HCT116 (cell line): ENCODE measurements around the gene KDM6B. TPM values are rescaled to one million over a fixed set of nuclear protein-coding genes. Genes with fewer than 3 reads are reported as not detected.

Experiments
- ATAC-seq: fragments of 200-7000 bp; cut with Tn5 transposase; 2 replicates; pipeline ENCODE4 v1.9.1; 2020; ENCODE audit warnings: mild to moderate bottlenecking, moderate library complexity
- BruUV-seq: library from RNA; stranded (reverse); fragments of 400-500 nt; replicated peaks from 2 replicates; lab custom pipeline; 2021; lab: Mats Ljungman, UMichigan
- CTCF ChIA-PET: fragments of 300-600 bp; sonication (Branson Sonifier 250); formaldehyde crosslinking; loops from one replicate; lab custom pipeline; 2021; ENCODE audit warnings: antibody characterized with exemption; lab: Charles Lee
- POLR2A ChIA-PET: fragments of 300-600, 350-600 bp; sonication (Branson Sonifier 250); formaldehyde crosslinking; loops from one replicate; lab custom pipeline; 2021; ENCODE audit warnings: antibody characterized with exemption; lab: Charles Lee
- RAD21 ChIA-PET, 2 experiments: fragments of 300-600 bp; sonication (Branson Sonifier 250); formaldehyde crosslinking; loops; one replicate each; lab custom pipeline; 2023; ENCODE audit warnings: low total read pairs in 2 of 2; ENCODE audit not compliant: uncharacterized antibody in 2 of 2, unreplicated experiment in 2 of 2, low non-redundant PET in 1 of 2; lab: Charles Lee
- DNase-seq: peaks from one replicate; pipeline ENCODE4 v3.0.0-alpha.2; 2010; ENCODE audit warnings: low read depth, low spot score
- H2AFZ ChIP-seq: fragments of 200-600 bp; shearing (Covaris generic), sonication (generic); 2 replicates; pipeline ENCODE4 v1.6.1; 2017; ENCODE audit warnings: low read depth, mixed run types, mixed read lengths, antibody characterized with exemption, low read length; ENCODE audit not compliant: poor library complexity, severe bottlenecking
- H3K27ac ChIP-seq: 2 replicates; pipeline ENCODE4 v1.5.1; 2012; ENCODE audit warnings: low read depth, low read length
- H3K27me3 ChIP-seq: fragments of 200-600 bp; sonication (generic); 2 replicates; pipeline ENCODE4 v1.6.1; 2016; ENCODE audit warnings: mixed run types, low read length, mixed read lengths; ENCODE audit not compliant: insufficient read depth
- H3K36me3 ChIP-seq, 2 experiments: fragments of 200-500 bp in 1 of 2; fragments of 200-600 bp in 1 of 2; sonication (Bioruptor generic) in 1 of 2; sonication (generic) in 1 of 2; 2 replicates each; pipeline versions ENCODE4 v1.5.1 to v1.6.1; 2014 to 2016; ENCODE audit warnings: low read length in 2 of 2, inconsistent platforms in 1 of 2, mixed read lengths in 1 of 2, mixed run types in 1 of 2; ENCODE audit not compliant: insufficient read depth in 2 of 2, control insufficient read depth in 1 of 2
- H3K4me1 ChIP-seq, 2 experiments: fragments of 200-600 bp in 1 of 2; sonication (generic) in 1 of 2; 2 replicates each; pipeline versions ENCODE4 v1.5.1 to v1.6.1; 2012 to 2017; ENCODE audit warnings: low read length in 2 of 2, inconsistent platforms in 1 of 2, mild to moderate bottlenecking in 1 of 2, mixed read lengths in 1 of 2, mixed run types in 1 of 2, moderate library complexity in 1 of 2; ENCODE audit not compliant: insufficient read depth in 2 of 2, control insufficient read depth in 1 of 2
- H3K4me2 ChIP-seq: fragments of 200-600 bp; sonication (generic); 2 replicates; pipeline ENCODE4 v1.6.1; 2017; ENCODE audit warnings: mixed run types, low read length, mixed read lengths
- H3K4me3 ChIP-seq, 2 experiments: fragments of 200-600 bp in 1 of 2; sonication (generic) in 1 of 2; replicated peaks in 1 of 2; 2 replicates each; pipeline ENCODE4 v1.5.1; 2011 to 2016; ENCODE audit warnings: low read length in 2 of 2, control low read depth in 1 of 2, low read depth in 1 of 2, mild to moderate bottlenecking in 1 of 2, mixed read lengths in 1 of 2, mixed run types in 1 of 2
- H3K79me2 ChIP-seq: fragments of 200-600 bp; sonication (generic); 2 replicates; pipeline ENCODE4 v1.6.1; 2017; ENCODE audit warnings: mild to moderate bottlenecking, mixed run types, low read length, moderate library complexity, mixed read lengths; ENCODE audit not compliant: insufficient read depth
- H3K9ac ChIP-seq: fragments of 200-600 bp; sonication (generic); 2 replicates; pipeline ENCODE4 v1.6.1; 2016; ENCODE audit warnings: low read length, mixed read lengths
- H3K9me2 ChIP-seq: fragments of 200-600 bp; sonication (generic), shearing (Covaris generic); 2 replicates; pipeline ENCODE4 v1.6.1; 2017; ENCODE audit warnings: mixed run types, mild to moderate bottlenecking, moderate library complexity; ENCODE audit not compliant: insufficient read depth
- H3K9me3 ChIP-seq, 2 experiments: fragments of 200-500 bp in 1 of 2; fragments of 200-600 bp in 1 of 2; sonication (Bioruptor generic) in 1 of 2; sonication (generic) in 1 of 2; 2 replicates each; pipeline ENCODE4 v1.6.1; 2014 to 2017; ENCODE audit warnings: low read length in 2 of 2, mixed read lengths in 2 of 2, inconsistent platforms in 1 of 2, low read depth in 1 of 2, mild to moderate bottlenecking in 1 of 2, mixed run types in 1 of 2, moderate library complexity in 1 of 2; ENCODE audit not compliant: control insufficient read depth in 1 of 2, insufficient read depth in 1 of 2
- H4K20me1 ChIP-seq: fragments of 200-600 bp; sonication (generic), shearing (Covaris generic); 2 replicates; pipeline ENCODE4 v1.6.1; 2017; ENCODE audit warnings: mixed run types, mild to moderate bottlenecking, moderate library complexity; ENCODE audit not compliant: insufficient read depth
- CBX3 ChIP-seq: IDR thresholded peaks from 2 replicates; pipeline ENCODE4 v1.6.1; 2012; ENCODE audit warnings: low read depth
- CEBPB ChIP-seq: IDR thresholded peaks from 2 replicates; pipeline ENCODE4 v1.6.1; 2012; ENCODE audit warnings: low read depth
- EGR1 ChIP-seq: IDR thresholded peaks from 2 replicates; pipeline ENCODE4 v1.6.1; 2012; ENCODE audit warnings: low read depth
- EZH2phosphoT487 ChIP-seq: fragments of 200-600 bp; IDR thresholded peaks from 2 replicates; pipeline ENCODE4 v1.6.1; 2018; ENCODE audit warnings: antibody characterized with exemption, borderline replicate concordance
- FOSL1 ChIP-seq: IDR thresholded peaks from 2 replicates; pipeline ENCODE4 v1.6.1; 2012; ENCODE audit warnings: low read depth
- JUND ChIP-seq: IDR thresholded peaks from 2 replicates; pipeline ENCODE4 v1.6.1; 2012
- POLR2A ChIP-seq: IDR thresholded peaks from 2 replicates; pipeline ENCODE4 v1.7.0; 2011; ENCODE audit warnings: borderline replicate concordance; ENCODE audit not compliant: insufficient read depth, insufficient read length; ENCODE audit errors: extremely low read depth
- POLR2AphosphoS5 ChIP-seq: IDR thresholded peaks from 2 replicates; pipeline ENCODE4 v1.6.1; 2011; ENCODE audit warnings: mild to moderate bottlenecking, low read depth, low read length, moderate library complexity
- RAD21 ChIP-seq: IDR thresholded peaks from 2 replicates; pipeline ENCODE4 v1.6.1; 2012; ENCODE audit warnings: low read depth, mild to moderate bottlenecking
- SIN3A ChIP-seq: IDR thresholded peaks from 2 replicates; pipeline ENCODE4 v1.6.1; 2012; ENCODE audit warnings: low read depth
- TCF7L2 ChIP-seq: IDR thresholded peaks from 2 replicates; pipeline ENCODE4 v1.7.0; 2011; ENCODE audit warnings: borderline replicate concordance, inconsistent platforms; ENCODE audit not compliant: insufficient read depth, insufficient read length; ENCODE audit errors: extremely low read depth
- intact Hi-C: fragments of 100-400 bp; cut with micrococcal nuclease; formaldehyde crosslinking; loops from 2 replicates; pipeline ENCODE4 v1.10.0; 2022
- total RNA-seq: library from RNA; stranded (reverse); gene quantifications from one replicate; pipeline ENCODE4 v1.2.1, GENCODE V29; 2021; ENCODE audit not compliant: unreplicated experiment
- TF ChIP-seq, protein P1 (sequence below): IDR thresholded peaks from 2 replicates; pipeline ENCODE4 v1.6.1; 2012; ENCODE audit warnings: low read depth

KDM6B gene
- total RNA-seq, 1 experiment from 2014 or later = 42.1 TPM

DNA sequence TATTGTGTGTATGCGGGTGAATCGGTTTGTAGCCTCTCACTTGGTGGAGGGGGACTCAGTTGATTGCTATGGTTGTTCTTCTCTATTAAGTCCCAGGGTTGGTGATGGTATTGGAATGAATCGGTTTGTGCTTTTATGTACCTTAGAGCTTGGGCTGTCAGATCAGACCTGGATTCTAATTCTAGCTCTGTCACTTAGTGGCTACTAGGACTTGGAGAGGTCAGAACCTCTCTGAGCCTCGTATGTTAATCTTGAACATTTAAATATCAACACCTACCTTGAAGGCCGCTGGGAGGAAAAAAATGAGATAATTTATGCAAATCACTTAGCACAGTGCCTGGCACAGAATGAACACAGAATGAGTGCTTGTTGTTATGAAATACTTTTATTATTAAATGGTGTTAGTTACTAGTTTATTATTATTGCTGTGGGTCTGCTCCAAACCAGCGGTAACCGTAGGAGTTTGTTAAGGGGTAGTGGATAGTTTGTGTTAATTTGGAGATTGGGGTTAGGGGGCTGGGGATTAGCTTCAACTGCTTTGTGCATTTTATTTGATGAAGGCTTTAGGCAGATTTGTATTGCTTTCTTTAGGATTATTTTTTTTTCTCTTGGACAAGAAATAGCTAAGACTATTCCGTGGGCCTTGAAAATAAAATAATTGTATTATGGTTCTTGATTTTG, 3.5 kb downstream of the KDM6B start:
- no peak for TF ChIP-seq FOSL1
- no peak for TF ChIP-seq CEBPB
- no peak for TF ChIP-seq SIN3A
- TF ChIP-seq EGR1 = no peak
- no peak for TF ChIP-seq POLR2A
- TF ChIP-seq RAD21 = no peak
- TF ChIP-seq CBX3 = no peak
- TF ChIP-seq EZH2phosphoT487 = no peak
- no peak for TF ChIP-seq TCF7L2
- no peak for TF ChIP-seq POLR2AphosphoS5
- TF ChIP-seq JUND = no peak
- TF ChIP-seq, protein P1, sequence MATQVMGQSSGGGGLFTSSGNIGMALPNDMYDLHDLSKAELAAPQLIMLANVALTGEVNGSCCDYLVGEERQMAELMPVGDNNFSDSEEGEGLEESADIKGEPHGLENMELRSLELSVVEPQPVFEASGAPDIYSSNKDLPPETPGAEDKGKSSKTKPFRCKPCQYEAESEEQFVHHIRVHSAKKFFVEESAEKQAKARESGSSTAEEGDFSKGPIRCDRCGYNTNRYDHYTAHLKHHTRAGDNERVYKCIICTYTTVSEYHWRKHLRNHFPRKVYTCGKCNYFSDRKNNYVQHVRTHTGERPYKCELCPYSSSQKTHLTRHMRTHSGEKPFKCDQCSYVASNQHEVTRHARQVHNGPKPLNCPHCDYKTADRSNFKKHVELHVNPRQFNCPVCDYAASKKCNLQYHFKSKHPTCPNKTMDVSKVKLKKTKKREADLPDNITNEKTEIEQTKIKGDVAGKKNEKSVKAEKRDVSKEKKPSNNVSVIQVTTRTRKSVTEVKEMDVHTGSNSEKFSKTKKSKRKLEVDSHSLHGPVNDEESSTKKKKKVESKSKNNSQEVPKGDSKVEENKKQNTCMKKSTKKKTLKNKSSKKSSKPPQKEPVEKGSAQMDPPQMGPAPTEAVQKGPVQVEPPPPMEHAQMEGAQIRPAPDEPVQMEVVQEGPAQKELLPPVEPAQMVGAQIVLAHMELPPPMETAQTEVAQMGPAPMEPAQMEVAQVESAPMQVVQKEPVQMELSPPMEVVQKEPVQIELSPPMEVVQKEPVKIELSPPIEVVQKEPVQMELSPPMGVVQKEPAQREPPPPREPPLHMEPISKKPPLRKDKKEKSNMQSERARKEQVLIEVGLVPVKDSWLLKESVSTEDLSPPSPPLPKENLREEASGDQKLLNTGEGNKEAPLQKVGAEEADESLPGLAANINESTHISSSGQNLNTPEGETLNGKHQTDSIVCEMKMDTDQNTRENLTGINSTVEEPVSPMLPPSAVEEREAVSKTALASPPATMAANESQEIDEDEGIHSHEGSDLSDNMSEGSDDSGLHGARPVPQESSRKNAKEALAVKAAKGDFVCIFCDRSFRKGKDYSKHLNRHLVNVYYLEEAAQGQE = no peak
- ATAC-seq = no peak
- H2AFZ ChIP-seq = no peak overlapping the region
- peak overlapping the region; percentile 98 for H3K27ac ChIP-seq
- ChIA-PET CTCF (interaction anchor here (1.3 to 2.3 kb wide), 3 partner anchors 13 to 94 kb away, joined by 4 to 8 read pairs (median 5); no protein-coding TSS in a partner anchor), POLR2A (interaction anchor here (0.8 to 3.9 kb wide), 4 partner anchors 14 to 434 kb away, joined by 3 to 22 read pairs (median 7); partner anchors contain the start of genes CYB5D1, NAA38 and TMEM256), RAD21 (no interaction called here)
- peak overlapping the region; percentile 99 for H3K4me2 ChIP-seq
- no peaks in the 10 kb centered on the region for H3K9me3 ChIP-seq
- H3K9ac ChIP-seq = peak overlapping the region; percentile 97
- DNase-seq = no peak
- H4K20me1 ChIP-seq = no peaks in the 10 kb centered on the region
- H3K4me3 ChIP-seq = peak overlapping the region; percentile 74 to 82
- peaks cover 41 to 82% of the 10 kb centered on the region in 2 experiments for H3K4me1 ChIP-seq
- no TSS peak for BruUV-seq
- peaks cover 0 to 3% of the 10 kb centered on the region in 2 experiments; a peak in 1 of 4 replicates for H3K36me3 ChIP-seq
- peaks cover 28% of the 10 kb centered on the region for H3K79me2 ChIP-seq
- intact Hi-C loops = loop anchor here (1.0 to 5.0 kb wide), 2 partner anchors 120 to 255 kb away; partner anchors contain the start of genes DNAH2 and MPDU1
- no peaks in the 10 kb centered on the region for H3K27me3 ChIP-seq
- no peaks in the 10 kb centered on the region for H3K9me2 ChIP-seq
